HG02623 (cell line): ENCODE measurements around the gene BTBD9.

Experiments
- ATAC-seq: cut with Tn5 transposase; IDR thresholded peaks from one replicate; pipeline ENCODE4 v1.9.1; 2021; ENCODE audit warnings: moderate library complexity; ENCODE audit not compliant: unreplicated experiment

Gene BTBD9

DNA sequence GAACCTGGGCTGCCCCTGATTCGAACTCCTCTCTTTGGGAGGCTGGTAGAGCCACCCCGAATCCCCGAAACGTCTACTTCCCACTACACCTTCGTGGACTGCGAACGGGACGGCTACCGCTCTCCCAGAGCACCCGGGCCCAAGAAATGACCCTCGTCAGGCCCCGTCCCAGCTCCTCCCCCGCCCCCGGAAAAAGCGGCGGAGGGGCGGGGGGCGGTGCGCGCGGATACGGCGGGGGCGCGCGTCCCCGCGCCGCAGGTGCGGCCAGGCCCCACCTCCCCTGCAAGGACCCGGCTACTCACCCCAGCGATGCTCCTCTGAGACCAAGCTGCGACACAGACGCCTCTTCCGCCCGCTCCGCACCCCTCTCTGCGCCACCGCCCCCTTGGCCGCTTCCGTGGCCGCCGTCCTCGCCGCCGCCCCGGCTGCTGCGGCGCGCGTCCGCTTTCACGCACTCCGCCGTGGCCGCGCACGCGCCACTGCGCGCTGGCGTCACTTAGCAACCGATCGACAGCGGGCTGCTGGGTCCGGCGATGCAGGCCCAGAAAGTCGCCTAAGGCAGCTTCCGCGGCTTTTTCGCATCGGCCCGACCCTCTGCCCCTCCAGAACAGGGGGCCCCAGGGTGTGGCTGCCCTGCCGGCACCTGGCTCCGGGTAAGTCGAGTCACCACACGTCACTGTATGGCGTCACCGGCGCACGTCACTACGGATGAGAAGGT lies at the start of gene BTBD9:
BTBD9 (minus strand) TSS at position 432 of the 718 bp plus-strand sequence.
- ATAC-seq, result peak; percentile 75

DNA sequence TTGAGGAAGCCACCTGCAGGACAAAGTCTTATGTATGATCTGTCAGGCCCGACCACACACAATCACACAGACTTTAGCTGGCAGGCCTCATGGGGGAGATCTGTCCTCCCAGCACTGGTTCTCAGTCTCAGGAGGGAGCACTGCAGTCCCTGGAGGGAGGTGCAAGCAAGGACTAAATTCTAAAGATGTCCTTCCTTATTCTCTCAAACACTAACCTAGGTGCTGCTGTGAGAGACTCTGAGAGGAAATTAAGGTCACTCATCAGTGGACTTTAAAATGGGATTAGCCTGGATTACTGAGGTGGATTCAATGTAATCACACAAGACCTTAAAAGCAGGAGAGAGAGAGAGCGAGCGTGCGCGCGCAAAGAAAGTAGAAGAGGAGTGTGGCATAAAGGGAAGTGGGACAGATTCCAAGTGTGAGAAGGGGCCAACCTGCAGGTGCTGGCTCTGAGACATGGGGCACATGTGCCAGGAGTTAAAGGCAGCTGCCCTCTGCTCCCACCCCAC lies 48.9 kb upstream of the BTBD9 start:
- no peak for ATAC-seq

DNA sequence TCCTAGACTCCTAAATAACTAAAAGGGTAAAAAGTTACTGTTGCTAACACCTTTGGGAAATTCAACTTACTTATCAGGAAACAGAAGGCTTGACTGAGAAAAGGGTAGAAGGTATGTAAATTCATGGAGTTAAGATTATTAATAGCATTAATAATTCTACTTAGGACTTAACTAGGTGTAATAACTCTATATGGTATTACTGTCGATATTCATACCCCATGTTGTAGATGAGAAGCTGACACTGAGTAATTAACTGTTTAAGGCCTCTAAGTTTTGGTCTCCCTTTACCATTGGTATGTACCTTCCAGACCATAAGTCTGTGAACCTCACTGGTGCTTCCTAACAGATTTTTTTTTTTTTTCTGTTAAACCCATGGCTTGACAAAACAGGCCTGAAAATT lies 47.8 kb upstream of the BTBD9 start:
- ATAC-seq, result no peak

DNA sequence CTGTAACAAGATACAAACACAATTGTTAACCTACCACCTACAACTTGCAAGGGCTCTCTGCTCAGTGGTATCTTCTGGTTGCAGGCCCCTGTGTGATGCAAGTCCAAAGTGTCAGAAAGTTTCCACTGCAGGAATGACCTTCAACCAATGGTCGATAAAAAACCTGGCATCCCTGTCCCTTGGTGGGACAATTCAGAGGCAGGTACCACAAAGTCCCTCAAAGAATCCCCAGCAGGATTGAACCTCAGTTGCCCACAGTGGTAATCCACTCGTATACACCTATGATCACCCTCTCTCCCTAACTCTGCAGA lies 47.3 kb upstream of the BTBD9 start:
- ATAC-seq, result no peak

DNA sequence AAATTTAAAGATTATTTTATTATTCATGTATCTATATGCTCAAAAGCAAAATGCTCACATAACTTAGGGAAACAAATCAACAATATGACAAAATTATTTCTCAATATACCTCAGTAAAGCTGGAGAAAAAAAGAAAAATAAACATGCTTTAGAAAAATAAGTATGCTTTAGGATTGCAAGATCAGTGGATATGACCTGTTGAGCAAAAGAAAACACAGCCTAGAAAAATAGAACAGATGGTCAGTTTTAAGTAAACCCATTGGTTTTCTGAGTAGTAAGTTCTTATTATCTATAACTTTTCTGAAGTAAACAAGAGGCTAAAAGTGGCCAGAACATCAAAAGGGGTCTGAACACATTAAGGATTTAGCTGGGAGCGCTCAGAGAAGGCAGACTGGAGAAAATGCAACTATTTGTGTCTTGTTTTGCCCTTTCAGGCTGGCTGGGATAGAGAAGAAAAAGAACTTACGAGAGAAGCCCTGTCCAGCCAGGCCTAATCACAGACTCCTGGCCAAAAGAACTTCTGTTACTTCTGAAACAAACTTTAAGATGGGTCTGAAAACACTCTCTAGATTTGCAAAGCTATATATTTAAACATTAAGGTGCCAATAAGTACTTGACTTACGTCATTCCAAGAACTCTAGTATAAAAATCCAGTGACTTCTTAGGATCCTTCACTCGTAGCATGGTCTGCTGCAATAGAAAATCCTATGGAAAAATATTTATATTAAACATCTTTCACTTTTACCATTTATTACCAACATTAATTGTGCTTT lies 46.7 kb upstream of the BTBD9 start:
- ATAC-seq, result no peak

DNA sequence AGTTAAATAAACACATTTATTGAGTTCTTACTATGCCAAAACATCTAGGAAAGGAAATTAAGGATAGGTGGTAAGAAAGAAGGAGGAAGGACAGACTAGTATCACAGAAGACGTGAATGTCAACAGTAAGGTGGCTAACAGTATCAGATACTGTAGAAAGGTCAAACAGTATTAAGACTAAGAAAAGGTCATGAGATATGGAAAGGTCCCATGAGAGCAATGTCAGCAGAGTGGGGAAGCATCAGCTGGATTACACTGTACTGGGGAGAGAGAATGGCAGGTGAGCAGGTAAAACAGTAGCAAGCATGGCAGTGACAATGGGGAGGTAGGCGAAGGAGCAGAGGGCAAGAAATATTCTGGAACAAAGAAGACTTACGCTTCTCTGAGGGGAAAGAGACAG lies 45.2 kb upstream of the BTBD9 start:
- ATAC-seq, result no peak

DNA sequence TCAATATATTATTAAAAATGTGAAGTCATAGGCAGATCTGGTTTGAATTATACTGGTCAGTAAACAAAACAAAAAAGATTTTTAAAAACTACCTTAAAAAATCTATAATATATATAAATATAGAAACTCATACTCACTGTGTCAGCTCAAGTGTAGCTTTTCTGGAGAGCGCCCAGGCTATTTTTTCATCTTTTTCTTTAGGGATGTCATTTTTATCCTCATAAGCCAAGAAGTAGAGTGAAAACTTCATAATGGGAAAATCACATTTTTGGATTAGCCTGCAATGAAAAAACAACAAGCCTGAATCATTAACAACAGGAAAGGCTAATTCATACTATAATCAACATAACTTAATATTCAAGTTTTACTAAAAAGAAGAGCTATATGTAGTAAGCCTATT lies 44.5 kb upstream of the BTBD9 start:
- ATAC-seq, result no peak

DNA sequence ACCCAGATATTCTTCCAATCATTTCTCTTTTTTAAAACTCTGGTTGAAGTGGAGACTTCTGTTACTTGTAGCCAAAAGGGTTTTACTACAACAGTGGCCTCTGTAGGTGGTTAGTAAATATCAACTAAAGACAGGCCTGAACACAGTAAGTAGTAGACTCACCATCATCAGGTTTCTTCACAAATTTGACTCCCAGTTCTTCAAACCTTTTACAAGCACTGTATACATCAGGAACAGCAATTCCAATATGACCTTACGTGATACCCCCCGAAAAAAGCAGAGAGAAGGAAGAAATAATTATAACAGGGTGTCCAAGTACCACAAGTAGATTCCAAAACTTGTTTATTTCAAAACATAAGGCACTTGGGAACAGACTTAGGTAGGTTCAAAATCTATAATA lies 42.1 kb upstream of the BTBD9 start:
- no peak for ATAC-seq

DNA sequence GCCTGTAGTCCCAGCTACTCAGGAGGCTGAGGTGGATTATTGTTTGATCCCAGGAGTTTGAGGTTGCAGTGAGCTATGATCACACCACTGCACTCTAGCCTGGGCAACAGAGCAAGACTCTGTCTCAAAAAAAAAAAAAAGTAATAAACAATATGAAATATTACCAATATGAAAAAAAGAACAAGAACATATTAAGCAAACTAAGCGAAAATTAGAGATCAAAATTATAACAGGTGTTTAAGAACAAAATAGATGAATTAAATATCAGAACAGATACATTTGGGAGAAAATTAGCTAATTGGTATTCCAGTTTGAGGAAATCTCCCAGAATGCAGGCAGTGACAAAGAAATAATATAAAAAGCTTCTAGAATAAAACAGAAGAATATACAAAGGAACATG lies 39.9 kb upstream of the BTBD9 start:
- ATAC-seq, result no peak

DNA sequence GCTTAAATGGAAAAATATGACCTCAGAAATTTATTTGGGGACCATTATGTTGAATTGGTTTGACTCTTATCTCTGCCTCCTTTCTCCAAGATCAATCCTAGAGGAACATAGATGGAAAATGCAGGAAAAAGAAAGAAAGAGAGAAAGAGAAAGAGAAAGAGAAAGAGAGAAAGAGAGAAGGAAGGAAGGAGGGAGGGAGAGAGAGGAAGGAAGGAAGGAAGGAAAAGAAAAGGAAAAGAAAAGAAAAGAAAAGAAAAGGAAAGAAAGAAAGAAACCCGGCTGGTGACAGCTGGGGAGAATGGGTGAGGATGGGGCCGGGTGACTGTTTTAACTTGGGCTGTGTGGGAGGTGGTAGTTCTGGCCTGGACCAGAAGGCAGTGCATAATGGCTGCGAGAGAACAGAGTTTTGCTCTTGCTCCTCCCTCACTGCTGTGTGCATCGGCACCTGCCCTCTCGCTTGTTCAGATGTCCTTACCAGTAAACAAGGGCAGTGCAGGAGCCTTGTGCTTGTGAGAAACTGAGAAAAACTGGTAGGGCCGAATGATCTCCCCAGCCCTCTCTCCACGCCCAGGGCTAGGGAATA lies 38.5 kb upstream of the BTBD9 start:
- no peak for ATAC-seq

DNA sequence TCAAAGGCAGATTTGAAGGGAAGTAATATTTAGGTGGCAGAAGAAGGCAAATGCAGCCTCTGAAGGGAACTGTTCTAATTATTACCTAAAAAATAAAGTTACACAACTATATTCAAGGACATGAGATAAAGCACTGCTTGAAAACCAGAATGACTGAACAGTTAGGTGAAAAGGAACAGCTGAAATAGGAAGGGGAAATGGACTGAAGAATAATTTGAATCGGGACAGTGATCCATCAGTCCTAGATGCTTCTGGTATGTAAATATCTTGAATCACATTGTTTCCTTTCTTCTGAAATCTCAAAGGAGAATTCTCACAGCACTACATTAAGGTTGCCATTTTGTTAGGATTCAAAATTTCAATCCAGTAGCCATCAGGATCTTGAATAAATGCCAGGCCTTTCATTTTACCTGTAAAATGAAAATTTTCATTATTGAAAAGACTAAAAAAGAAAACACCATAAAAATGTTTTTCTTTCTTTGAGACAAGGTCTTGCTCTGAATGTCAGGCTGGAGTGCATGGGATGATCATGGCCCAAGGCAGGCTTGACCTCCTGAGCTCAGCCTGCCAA lies 37.3 kb upstream of the BTBD9 start:
- ATAC-seq, result no peak

DNA sequence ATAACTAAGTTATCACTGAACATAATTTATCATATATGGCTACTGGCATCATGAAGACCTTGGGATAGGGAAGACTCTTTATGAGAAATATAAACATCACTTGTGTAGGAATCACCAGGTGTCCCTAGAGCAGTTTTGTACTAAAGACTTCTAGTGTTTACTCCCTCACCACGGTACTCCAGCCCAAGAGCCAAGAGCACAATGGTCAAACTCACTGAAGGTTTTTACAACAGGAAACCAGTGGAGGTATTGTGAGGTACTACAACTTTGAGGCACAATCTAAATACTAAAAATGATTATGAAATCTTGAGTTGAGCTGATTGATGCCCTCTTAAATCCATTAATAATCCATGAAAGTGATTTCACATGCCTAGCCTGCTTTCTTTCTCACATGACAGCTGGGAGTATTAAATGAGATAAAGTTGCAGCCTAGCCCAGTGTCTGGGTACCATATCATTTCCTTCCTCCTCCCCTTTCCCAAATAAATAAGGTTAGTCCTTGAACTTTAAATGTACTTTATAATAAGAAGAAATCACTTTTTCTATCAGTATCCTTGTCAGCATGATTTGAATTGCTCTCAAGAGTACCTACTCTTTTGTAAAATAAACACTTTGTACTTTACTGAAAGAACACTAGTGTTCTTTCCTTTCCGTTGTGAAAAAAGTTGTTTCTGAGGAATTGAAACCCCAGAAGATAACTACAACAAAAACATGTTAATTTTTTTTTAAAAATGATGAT lies 36.7 kb upstream of the BTBD9 start:
- ATAC-seq, result no peak

DNA sequence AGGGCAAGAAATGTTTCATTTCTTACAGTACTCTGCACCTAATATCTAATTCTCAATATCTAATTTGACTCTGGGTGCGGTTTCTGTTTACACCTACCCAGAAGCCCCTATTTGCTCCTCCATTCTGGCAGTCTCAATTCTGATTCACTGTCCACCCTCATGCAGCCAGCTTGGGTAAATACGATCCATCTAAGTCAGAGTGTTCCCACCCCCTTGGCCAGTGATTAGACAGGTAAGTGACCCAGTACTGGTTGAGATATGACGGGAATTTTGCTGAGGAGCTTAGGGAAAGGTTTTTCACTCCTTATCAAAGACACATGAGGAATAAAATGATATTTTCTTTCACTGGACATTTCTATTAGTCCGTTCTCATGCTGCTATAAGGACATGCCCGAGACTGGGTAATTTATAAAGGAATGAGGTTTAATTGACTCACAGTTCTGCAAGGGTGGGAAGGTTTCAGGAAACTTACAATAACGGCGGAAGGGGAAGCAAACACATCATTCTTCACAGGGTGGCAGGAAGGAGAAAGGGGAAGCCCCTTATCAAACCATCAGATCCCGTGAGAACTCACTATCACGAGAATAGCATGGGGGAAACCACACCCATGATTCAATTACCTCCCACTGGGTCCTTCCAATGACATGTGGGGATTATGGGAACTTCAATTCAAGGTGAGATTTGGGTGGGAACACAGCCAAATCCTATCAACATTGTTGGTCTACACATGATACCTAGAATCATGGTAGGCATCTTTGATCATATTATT lies 33.9 kb upstream of the BTBD9 start:
- no peak for ATAC-seq

DNA sequence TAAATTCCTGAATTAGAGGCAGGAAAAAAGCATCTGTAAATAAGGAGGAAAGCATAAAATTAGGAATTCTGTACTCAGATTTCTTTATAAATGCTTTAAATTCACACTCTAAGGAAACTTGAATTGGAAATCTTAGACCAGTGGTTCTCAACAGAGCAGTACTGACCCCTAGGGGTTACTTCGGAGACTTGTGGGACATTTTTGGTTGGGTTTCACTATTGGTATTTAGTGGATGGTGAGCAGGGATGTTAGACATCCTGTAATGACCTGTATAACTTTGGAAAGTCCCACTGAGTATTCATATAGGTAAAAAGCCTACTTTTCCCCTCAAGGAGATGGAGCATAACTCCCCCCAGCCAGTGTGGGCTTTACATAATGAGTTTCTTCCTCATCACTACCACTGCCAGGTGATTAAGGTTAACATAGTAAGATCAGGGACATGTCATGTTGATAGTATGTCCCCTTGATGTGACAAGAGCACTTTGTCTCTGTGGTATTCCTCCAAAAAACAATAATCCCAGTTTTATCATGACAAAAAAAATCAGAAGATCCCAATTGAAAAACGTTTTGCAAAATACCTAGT lies 32.2 kb upstream of the BTBD9 start:
- ATAC-seq, result peak; percentile 93

DNA sequence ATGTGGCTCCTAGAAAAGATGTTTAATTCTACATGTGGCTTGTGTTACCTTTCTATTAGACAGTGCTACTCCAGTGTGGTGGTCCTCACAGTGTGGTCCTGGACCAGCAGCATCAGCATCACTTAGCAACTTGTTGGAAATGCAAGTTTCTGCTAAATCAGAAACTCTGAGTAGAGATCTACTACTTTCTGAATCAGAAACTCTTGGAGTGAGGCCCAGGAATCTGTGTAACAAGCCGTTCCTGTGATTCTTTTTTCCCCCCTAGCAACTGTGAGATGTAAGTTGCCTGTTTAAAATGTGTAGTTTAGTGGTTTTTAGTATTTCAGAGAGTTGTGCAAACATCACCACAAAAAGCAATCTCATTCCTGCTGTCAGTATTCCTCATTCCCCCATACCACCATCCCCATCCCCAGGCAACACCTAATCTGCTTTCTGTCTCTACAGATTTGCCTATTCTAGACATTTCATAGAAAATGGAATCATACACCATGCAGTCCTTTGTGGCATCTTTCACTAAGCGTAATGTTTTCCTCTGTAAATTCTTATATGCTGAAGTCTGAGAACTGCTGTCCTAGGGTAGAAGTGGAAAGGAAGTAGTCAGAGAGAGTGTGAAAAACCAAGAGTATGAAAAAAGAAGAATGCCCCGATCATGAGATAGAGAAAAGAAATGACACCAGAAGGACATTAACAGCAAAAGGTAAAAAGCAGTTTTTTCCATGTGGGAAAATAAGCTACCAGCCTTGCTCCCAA lies 18.9 kb upstream of the BTBD9 start:
- no peak for ATAC-seq

DNA sequence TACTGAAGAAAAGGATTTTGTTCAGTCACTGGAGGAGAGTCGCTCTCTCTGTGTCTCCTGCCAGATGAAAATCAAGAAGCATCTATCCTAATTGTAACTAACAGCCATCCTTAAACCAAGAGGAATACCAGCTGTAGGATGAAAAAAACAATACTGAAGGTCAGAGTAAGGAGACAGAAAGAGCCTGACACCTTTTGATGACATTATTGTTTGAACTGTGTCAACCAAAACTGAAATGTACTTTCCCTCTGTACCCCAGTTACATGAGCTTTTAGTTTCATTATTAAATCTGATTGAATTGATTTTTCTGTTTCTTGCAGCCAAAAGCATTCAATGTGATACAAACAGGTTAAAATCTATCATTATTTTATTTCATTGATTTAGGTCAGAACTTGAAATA lies 17.2 kb upstream of the BTBD9 start:
- ATAC-seq, result no peak

DNA sequence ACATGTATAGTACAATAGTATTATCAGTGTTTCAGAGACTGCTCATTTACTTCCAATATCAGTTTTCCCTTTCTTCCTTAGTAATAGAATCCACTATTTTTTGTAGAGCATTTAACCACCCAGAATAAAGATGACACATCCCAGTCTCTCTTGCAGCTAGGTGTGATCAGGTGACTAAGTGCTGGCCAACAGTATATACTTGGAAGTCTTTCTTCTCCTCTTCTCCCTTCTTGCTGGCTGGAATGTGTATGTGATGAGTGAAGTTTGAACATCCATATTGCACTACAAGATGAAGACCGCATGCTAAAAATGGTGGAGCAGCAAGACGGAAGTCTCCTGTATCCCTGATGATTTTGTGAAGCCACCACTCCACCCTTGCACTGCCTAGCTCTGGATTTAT lies 14.5 kb upstream of the BTBD9 start:
- ATAC-seq, result no peak

DNA sequence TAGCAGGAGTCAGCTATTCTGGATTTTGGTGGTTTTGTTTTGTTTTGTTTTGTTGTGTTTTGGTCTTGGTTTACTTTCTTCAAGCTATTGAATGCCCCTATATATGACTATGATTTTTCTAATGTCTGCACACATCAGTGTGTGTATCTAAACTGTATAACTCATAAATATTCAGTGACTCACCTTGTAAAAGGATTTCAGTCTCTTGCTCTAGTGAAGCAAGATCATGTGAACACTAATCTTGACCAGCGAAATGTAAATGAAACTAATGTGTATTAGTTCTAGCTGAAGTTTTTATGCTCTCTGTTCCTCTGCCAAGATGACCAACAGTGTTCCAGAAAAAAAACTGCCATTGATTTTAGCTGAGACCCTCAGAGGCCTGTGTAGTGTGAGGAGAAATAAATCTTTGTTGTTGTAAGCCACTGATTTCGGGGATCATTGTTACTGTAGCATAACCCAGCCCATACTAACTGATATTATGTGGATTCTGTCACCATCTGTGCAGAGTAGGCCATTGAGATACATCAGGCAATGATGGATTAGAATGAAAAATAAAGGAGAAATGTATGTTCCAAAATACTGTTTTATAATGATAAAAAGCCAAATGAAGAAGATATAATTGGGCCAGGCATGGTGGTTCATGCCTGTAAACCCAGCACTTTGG lies 11.5 kb upstream of the BTBD9 start:
- ATAC-seq, result no peak

DNA sequence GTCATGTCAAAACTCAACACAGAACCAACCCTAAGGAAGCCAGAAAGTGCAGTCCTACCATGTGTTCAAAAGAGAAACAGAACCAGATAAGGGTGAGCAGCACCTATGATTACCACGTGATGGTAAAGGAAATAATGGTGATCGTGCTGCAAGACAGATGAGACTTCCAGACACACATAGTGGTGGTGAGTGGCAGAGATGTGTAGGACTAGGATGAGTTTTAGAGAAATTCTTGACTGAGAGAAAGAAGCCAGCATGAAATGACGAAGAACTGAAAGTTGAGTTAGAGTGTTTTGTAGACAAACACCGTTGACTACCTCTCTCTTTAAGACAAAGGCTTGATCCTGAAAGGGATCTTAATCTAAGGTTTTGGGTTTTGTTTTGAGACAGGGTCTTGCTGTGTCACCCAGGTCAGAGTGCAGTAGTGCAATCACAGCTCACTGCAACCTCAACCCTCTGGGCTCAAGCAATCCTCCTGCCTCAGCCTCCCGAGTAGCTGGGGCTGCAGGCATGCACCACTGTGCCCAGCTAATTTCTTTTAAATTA lies 10.6 kb upstream of the BTBD9 start:
- ATAC-seq, result no peak
